Ishikawa (cell line): Measurements from ENCODE around the gene GALNT1.

Experiments used
- CEBPB ChIP-seq: IDR thresholded peaks from 2 replicates; pipeline ENCODE4 v1.6.1; 2012
- CREB1 ChIP-seq: IDR thresholded peaks from 2 replicates; pipeline ENCODE4 v1.6.1; 2012; ENCODE audit warnings: low read depth
- EGR1 ChIP-seq: IDR thresholded peaks from 2 replicates; pipeline ENCODE4 v1.6.1; 2012
- EP300 ChIP-seq: IDR thresholded peaks from 2 replicates; pipeline ENCODE4 v1.6.1; 2012; ENCODE audit warnings: borderline replicate concordance
- FOXM1 ChIP-seq: IDR thresholded peaks from 2 replicates; pipeline ENCODE4 v1.6.1; 2012; ENCODE audit warnings: low read depth, borderline replicate concordance
- NFIC ChIP-seq: IDR thresholded peaks from 2 replicates; pipeline ENCODE4 v1.6.1; 2012
- RAD21 ChIP-seq: IDR thresholded peaks from 2 replicates; pipeline ENCODE4 v1.6.1; 2012; ENCODE audit warnings: low read depth
- TAF1 ChIP-seq: IDR thresholded peaks from 2 replicates; pipeline ENCODE4 v1.6.1; 2012; ENCODE audit warnings: low read depth, mild to moderate bottlenecking
- TCF12 ChIP-seq: IDR thresholded peaks from 2 replicates; pipeline ENCODE4 v1.6.1; 2012; ENCODE audit warnings: low read depth
- TEAD4 ChIP-seq: IDR thresholded peaks from 2 replicates; pipeline ENCODE4 v1.6.1; 2012
- YY1 ChIP-seq: IDR thresholded peaks from 2 replicates; pipeline ENCODE4 v1.6.1; 2012; ENCODE audit warnings: low read depth
- ZBTB7A ChIP-seq: IDR thresholded peaks from 2 replicates; pipeline ENCODE4 v1.6.1; 2012; ENCODE audit warnings: low read depth
- TF ChIP-seq, protein P1 (sequence below): IDR thresholded peaks from 2 replicates; pipeline ENCODE4 v1.6.1; 2012; ENCODE audit warnings: low read depth, mild to moderate bottlenecking
- TF ChIP-seq, protein P2 (sequence below): IDR thresholded peaks from 2 replicates; pipeline ENCODE4 v1.6.1; 2012
- TF ChIP-seq, protein P3 (sequence below): IDR thresholded peaks from 2 replicates; pipeline ENCODE4 v1.6.1; 2012

GALNT1 gene

DNA sequence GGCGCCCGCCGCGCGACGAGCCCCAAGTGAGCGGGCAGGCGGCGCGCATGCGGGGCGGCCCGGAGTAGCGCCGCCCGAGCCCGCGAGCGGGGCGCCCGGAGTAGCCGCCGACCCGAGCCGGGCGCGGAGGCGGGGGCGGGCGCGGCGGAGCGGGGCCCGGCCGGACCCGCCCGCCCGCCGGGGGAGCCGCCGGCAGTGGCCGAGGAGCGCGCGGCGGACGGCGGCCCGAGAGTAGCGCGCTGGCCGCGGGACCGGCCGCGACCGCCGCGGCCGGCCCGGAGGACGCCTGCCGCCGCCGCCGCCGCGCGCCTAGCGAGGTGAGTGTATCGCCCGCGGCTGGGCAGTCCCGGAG is at the start of gene GALNT1:
GALNT1 (plus strand) TSS at position 195 of the 352 bp plus-strand sequence. CDS start 72,923 bp downstream, outside the sequence.
- TF ChIP-seq, protein P1, sequence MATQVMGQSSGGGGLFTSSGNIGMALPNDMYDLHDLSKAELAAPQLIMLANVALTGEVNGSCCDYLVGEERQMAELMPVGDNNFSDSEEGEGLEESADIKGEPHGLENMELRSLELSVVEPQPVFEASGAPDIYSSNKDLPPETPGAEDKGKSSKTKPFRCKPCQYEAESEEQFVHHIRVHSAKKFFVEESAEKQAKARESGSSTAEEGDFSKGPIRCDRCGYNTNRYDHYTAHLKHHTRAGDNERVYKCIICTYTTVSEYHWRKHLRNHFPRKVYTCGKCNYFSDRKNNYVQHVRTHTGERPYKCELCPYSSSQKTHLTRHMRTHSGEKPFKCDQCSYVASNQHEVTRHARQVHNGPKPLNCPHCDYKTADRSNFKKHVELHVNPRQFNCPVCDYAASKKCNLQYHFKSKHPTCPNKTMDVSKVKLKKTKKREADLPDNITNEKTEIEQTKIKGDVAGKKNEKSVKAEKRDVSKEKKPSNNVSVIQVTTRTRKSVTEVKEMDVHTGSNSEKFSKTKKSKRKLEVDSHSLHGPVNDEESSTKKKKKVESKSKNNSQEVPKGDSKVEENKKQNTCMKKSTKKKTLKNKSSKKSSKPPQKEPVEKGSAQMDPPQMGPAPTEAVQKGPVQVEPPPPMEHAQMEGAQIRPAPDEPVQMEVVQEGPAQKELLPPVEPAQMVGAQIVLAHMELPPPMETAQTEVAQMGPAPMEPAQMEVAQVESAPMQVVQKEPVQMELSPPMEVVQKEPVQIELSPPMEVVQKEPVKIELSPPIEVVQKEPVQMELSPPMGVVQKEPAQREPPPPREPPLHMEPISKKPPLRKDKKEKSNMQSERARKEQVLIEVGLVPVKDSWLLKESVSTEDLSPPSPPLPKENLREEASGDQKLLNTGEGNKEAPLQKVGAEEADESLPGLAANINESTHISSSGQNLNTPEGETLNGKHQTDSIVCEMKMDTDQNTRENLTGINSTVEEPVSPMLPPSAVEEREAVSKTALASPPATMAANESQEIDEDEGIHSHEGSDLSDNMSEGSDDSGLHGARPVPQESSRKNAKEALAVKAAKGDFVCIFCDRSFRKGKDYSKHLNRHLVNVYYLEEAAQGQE = no peak
- TF ChIP-seq RAD21 (no peak), ZBTB7A (no peak), TAF1 (no peak), TCF12 (no peak), NFIC (no peak), CEBPB (no peak), YY1 (no peak), EP300 (no peak), CREB1 (no peak), TEAD4 (no peak)
- TF ChIP-seq, protein P2, sequence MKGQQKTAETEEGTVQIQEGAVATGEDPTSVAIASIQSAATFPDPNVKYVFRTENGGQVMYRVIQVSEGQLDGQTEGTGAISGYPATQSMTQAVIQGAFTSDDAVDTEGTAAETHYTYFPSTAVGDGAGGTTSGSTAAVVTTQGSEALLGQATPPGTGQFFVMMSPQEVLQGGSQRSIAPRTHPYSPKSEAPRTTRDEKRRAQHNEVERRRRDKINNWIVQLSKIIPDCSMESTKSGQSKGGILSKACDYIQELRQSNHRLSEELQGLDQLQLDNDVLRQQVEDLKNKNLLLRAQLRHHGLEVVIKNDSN = no peak
- TF ChIP-seq, protein P3, sequence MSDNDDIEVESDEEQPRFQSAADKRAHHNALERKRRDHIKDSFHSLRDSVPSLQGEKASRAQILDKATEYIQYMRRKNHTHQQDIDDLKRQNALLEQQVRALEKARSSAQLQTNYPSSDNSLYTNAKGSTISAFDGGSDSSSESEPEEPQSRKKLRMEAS = no peak

DNA sequence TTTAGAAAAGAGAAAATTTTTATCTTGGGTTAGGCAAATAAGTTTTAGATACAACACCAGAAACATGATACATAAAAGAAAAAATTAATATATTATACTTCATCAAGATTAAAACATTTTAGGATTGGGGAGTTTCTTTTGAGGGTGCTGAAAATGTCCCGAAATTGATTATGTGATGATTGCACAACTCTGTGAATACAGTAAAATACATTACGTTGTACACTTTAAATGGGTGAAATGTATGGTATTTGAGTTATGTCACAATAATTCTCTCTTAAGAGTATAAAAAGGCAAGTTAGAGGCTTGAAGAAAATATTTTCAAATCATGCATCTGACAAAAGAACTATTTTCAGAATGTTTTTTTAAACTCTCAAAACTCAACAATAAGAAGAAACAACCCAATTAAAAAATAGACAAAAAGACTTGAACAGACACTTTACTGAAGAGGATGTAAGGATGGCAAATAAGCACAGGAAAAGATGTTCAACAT is 47.6 kb upstream of the GALNT1 start:
- TF ChIP-seq ZBTB7A (no peak), FOXM1 (no peak), TEAD4 (no peak), RAD21 (no peak), TCF12 (no peak), NFIC (no peak), EGR1 (no peak), EP300 (no peak), YY1 (no peak), CREB1 (no peak), CEBPB (no peak), TAF1 (no peak)
- TF ChIP-seq, protein P2 = no peak
- TF ChIP-seq, protein P3 = no peak
- TF ChIP-seq, protein P1 = no peak

DNA sequence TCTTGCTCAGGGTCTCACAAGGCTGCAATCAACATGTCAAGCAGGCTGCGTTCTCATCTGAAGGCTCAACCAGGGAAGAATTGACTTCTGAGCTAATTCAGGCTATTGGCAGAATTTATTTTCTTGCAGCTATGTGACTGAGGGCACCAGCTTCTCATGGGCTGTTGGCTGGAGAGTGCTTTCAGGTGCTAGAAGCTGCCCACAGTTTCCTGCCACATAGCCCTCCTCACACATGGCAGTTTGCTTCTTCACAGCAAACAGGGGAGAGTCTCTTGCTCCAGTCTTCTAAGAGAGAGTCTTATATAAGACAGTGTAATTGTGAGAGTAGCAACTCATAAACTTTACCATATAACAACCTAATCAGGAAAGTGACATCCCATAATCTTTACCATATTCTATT is 46.2 kb upstream of the GALNT1 start:
- TF ChIP-seq, protein P1 = no peak
- TF ChIP-seq FOXM1 = no peak
- TF ChIP-seq TEAD4 = no peak

DNA sequence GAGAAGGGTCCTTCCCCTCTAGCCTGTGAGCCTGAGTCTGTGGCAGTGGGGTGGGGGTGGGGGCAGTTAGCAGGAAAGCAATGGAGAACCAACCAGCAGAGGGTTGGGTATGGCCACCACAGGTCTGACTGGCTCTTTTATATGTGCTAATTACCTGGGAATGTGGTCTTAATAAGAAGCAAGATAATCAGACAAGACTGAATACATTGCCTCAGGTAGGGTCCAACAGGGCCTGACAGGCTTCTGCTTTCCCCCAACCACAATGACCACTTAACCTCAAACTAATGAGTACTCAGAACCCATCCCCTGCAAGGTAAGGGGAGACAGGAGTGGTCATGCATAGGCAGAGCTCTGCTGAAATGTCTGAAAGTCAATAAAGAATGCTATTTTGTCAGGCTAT is 39.2 kb upstream of the GALNT1 start:
- TF ChIP-seq TEAD4 (no peak), EP300 (no peak), EGR1 (no peak), RAD21 (no peak), FOXM1 (no peak), YY1 (no peak)
- TF ChIP-seq, protein P3 = no peak
- TF ChIP-seq, protein P1 = no peak
- TF ChIP-seq, protein P2 = no peak
